ENCODE results near the gene ESCO1. TPM values are rescaled to one million over a fixed set of nuclear protein-coding genes. Genes with fewer than 3 reads are reported as not detected.

The ESCO1 gene
- total RNA-seq, 2 experiments from 2014 or later: 18.5 to 20.1 TPM

DNA sequence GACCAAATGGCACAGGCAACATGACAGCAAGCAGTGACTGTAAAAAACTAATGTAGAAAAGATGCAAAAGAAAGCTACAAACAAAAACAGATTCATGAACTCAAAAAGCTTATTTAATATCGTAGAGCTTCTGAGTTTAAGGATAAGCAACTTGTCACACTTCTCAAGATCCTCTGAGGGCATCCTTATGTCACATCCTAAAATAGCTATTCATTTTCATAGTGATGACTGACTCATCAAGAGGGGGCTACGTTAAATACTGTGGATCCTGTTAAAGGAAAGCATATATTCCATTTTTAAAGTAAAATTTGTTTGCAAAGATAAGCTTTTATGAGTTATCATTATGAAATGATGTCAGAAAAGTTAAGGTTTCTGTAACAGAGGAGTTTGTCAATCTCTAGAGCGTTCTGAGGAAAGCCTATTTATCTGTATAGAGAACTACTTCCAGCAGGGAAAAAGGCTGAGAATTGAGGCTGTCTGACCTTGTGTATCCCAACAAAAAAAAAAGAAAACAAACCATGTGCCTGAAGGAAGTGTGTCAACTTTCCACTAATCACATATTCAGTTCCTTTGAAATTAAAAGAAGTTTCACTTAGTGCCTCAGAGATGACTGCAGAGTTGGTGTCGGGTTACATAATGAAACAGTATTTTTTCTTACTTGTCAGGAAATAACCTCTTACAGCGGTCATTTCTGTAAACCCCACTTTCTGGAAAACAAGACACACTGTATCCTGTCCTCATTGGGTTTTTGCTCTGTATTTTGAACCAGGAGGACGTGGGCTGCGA lies 115.5 kb downstream of the ESCO1 start:
- no peaks in the 10 kb centered on the region for H3K9me3 Mint-ChIP-seq
- H3K27me3 Mint-ChIP-seq: peaks cover 9% of the 10 kb centered on the region
- no peaks in the 10 kb centered on the region for H3K36me3 Mint-ChIP-seq

DNA sequence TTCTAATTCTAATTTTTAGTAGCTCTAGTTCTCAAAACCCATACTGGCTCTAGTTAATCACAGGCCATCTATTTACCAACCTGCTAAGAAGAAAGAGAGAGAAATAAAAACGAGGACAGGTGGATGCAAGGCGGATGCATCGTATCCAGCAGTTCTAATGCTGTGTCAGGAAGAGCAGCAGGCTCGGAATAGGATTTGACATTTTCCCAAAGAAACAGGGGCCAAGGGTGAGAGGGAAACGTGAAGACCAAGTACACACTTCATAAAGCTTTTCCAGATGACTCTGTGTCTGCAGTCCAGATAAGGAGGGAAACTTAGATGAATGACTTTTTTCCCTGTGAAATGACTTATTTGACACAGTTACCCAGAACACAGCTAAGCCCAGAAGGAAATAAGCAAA lies 117.5 kb downstream of the ESCO1 start:
- Mint-ChIP-seq H3K36me3 (no peaks in the 10 kb centered on the region), H3K9me3 (no peaks in the 10 kb centered on the region), H3K27me3 (peaks cover 9% of the 10 kb centered on the region), H3K4me3 (no peak overlapping the region), H3K27ac (no peak overlapping the region), H3K4me1 (peaks cover 2% of the 10 kb centered on the region)
- DNase-seq: no peak

More for the DNA sequence above, 115.5 kb downstream of the ESCO1 start:
- no peak overlapping the region for H3K4me3 Mint-ChIP-seq
- H3K4me1 Mint-ChIP-seq: peaks cover 2% of the 10 kb centered on the region
- DNase-seq: no peak
- no peak overlapping the region for H3K27ac Mint-ChIP-seq

- peaks cover 9% of the 10 kb centered on the region for H3K27me3 Mint-ChIP-seq
- peaks cover 2% of the 10 kb centered on the region for H3K4me1 Mint-ChIP-seq
- no peak overlapping the region for H3K27ac Mint-ChIP-seq
- no peaks in the 10 kb centered on the region for H3K9me3 Mint-ChIP-seq
- no peaks in the 10 kb centered on the region for H3K36me3 Mint-ChIP-seq
- no peak for DNase-seq
- no peak overlapping the region for H3K4me3 Mint-ChIP-seq
Measured at GRCh38 chr18:21481739-21482138, 118.8 kb downstream of the ESCO1 start.

- Mint-ChIP-seq H3K27ac (no peak overlapping the region), H3K36me3 (no peaks in the 10 kb centered on the region)
Measured at GRCh38 chr18:21479721-21480120, 120.8 kb downstream of the ESCO1 start.

More at GRCh38 chr18:21479721-21480120, 120.8 kb downstream of the ESCO1 start:
- DNase-seq: no peak
- H3K27me3 Mint-ChIP-seq: peaks cover 11% of the 10 kb centered on the region
- H3K4me1 Mint-ChIP-seq: no peaks in the 10 kb centered on the region
- no peak overlapping the region for H3K4me3 Mint-ChIP-seq
- H3K9me3 Mint-ChIP-seq: no peaks in the 10 kb centered on the region

Other genes starting within 250 kb of the ESCO1 start
- 100 to 1,000 TPM; 166 to 176 TPM for gene SNRPD1, start 11.6 kb upstream of the ESCO1 start, total RNA-seq
- gene ABHD3, start 104.1 kb upstream of the ESCO1 start, total RNA-seq: 10 to 100 TPM; 18.1 to 18.8 TPM
- 10 to 100 TPM; 27.3 to 27.9 TPM for gene MIB1, start 140.1 kb upstream of the ESCO1 start, total RNA-seq

Measured in activated naive CD8-positive, alpha-beta T cell treated with anti-CD3 and anti-CD28 coated beads for 36 hours (primary cell).